Esophagus muscularis mucosa (tissue), 4 donors: ENCODE results near the gene VPS35L. TPM values are rescaled to one million over a fixed set of nuclear protein-coding genes. Genes with fewer than 3 reads are reported as not detected.

Experiments
- DNase-seq: peaks from one replicate; pipeline ENCODE4 v3.0.0-alpha.2; 2017; ENCODE audit errors: extremely low spot score
- H3K27ac ChIP-seq, 4 donors: fragments of 200-600 bp; sonication (generic); replicated peaks in 1 of 4; 1 replicate in 3 of 4; 2 replicates in 1 of 4; pipeline ENCODE4 v1.5.1; 2016 to 2019; ENCODE audit warnings: mild to moderate bottlenecking in 1 of 4
- H3K27me3 ChIP-seq, 4 donors: fragments of 200-600 bp; sonication (generic); one replicate each; pipeline versions ENCODE4 v1.5.1 to v1.6.0; 2016 to 2019
- H3K36me3 ChIP-seq, 4 donors: fragments of 200-600 bp; sonication (generic); one replicate each; pipeline ENCODE4 v1.5.1; 2016 to 2019
- H3K4me1 ChIP-seq, 4 donors: fragments of 200-600 bp; sonication (generic); one replicate each; pipeline ENCODE4 v1.5.1; 2016 to 2019
- H3K4me3 ChIP-seq, 4 donors: fragments of 200-600 bp; sonication (generic); 1 replicate in 2 of 4; 2 replicates in 2 of 4; pipeline ENCODE4 v1.5.1; 2016 to 2019; ENCODE audit warnings: mild to moderate bottlenecking in 4 of 4, moderate library complexity in 1 of 4
- H3K9me3 ChIP-seq, 4 donors: fragments of 200-600 bp; sonication (generic); 1 replicate in 3 of 4; 2 replicates in 1 of 4; pipeline ENCODE4 v1.5.1; 2016 to 2019
- CTCF ChIP-seq, 3 experiments: fragments of 200-600 bp in 2 of 3; fragments of 450-650 bp in 1 of 3; sonication (generic) in 2 of 3; IDR thresholded peaks; one replicate each; pipeline ENCODE4 v1.5.1; 2017 to 2019; ENCODE audit warnings: antibody characterized with exemption in 3 of 3, mild to moderate bottlenecking in 2 of 3, moderate library complexity in 1 of 3
- EP300 ChIP-seq: sonication (generic); formaldehyde crosslinking; IDR thresholded peaks from one replicate; pipeline ENCODE4 v1.6.1; 2017; ENCODE audit warnings: antibody characterized with exemption
- POLR2A ChIP-seq: fragments of 450-650 bp; IDR thresholded peaks from one replicate; pipeline ENCODE4 v1.6.1; 2017; ENCODE audit warnings: antibody characterized with exemption, moderate library complexity, mild to moderate bottlenecking, low read depth
- POLR2AphosphoS5 ChIP-seq, 2 donors: sonication (generic); formaldehyde crosslinking; IDR thresholded peaks; one replicate each; pipeline ENCODE4 v1.6.1; 2017; ENCODE audit warnings: antibody characterized with exemption in 2 of 2
- WGBS: methylation state at CpG from one replicate; pipeline ENCODE4 v1.1.5; 2018; 5-methylcytosine and 5-hydroxymethylcytosine counted together
- intact Hi-C: fragments of 100-400 bp; cut with DNase I; formaldehyde crosslinking; loops from one replicate; pipeline ENCODE4 v1.15.1; 2023
- total RNA-seq, 4 donors: library from RNA; depleted of rRNA; stranded (reverse); fragments of >200 nt; gene quantifications; one replicate each; pipeline versions ENCODE4 v1.1.0 to v1.2.1, GENCODE V29; 2016

The VPS35L gene
- total RNA-seq, 4 donors from 2014 or later, result 35.5 to 47.0 (median 38.1) TPM

GRCh38 chr16:19589771-19590302, 34.3 kb downstream of the VPS35L start:
- Histone ChIP-seq H3K27me3 (no peaks in the 10 kb centered on the region), H3K9me3 (no peaks in the 10 kb centered on the region), H3K4me3 (no peak overlapping the region), H3K36me3 (peaks cover 6 to 65% (median 47%) of the 10 kb centered on the region in 4 donors), H3K27ac (peak overlapping the region; percentile 47 to 63 (median 56)), H3K4me1 (peaks cover 17 to 30% (median 28%) of the 10 kb centered on the region in 4 donors)
- TF ChIP-seq EP300, result no peak
- peak in 1 of 2 donors; percentile 4 for TF ChIP-seq POLR2AphosphoS5 (IDR thresholded peaks at IDR 0.05)
- no peak for DNase-seq
- intact Hi-C loops, result loop anchor here (5.0 kb wide), 1 partner anchor 33 kb away; the partner anchor contains the start of gene VPS35L
- 18% methylated on average over 7 of the region's 8 CpGs for WGBS

- Histone ChIP-seq H3K4me1 (peaks cover 0 to 23% (median 17%) of the 10 kb centered on the region in 4 donors), H3K4me3 (no peak overlapping the region), H3K36me3 (peaks cover 6 to 70% (median 57%) of the 10 kb centered on the region in 4 donors), H3K27me3 (no peaks in the 10 kb centered on the region), H3K27ac (peak overlapping the region; percentile 24 to 47 (median 41)), H3K9me3 (no peaks in the 10 kb centered on the region)
- WGBS, result 65% methylated on average over 19 of the region's 19 CpGs
- intact Hi-C loops, result no loop called here
- no peak for DNase-seq
- no peak for TF ChIP-seq POLR2A
- TF ChIP-seq CTCF (IDR thresholded peaks at IDR 0.05), result no peak
- no peak for TF ChIP-seq EP300
- no peak for TF ChIP-seq POLR2AphosphoS5 (IDR thresholded peaks at IDR 0.05)
Observed at GRCh38 chr16:19595043-19595767, 39.7 kb downstream of the VPS35L start.

GRCh38 chr16:19598805-19599510, 43.5 kb downstream of the VPS35L start:
- TF ChIP-seq POLR2AphosphoS5 (IDR thresholded peaks at IDR 0.05) (no peak), CTCF (IDR thresholded peaks at IDR 0.05) (no peak), EP300 (no peak), POLR2A (no peak)
- 87% methylated on average over 6 of the region's 6 CpGs for WGBS
- H3K4me1 ChIP-seq, result peaks cover 0 to 17% (median 15%) of the 10 kb centered on the region in 4 donors
- no peaks in the 10 kb centered on the region for H3K9me3 ChIP-seq
- DNase-seq, result no peak
- H3K36me3 ChIP-seq, result peaks cover 8 to 75% (median 47%) of the 10 kb centered on the region in 4 donors
- no peak overlapping the region for H3K27ac ChIP-seq
- no peaks in the 10 kb centered on the region for H3K27me3 ChIP-seq
- H3K4me3 ChIP-seq, result no peak overlapping the region
- intact Hi-C loops, result no loop called here

GRCh38 chr16:19599968-19600716, 44.6 kb downstream of the VPS35L start:
- no peak overlapping the region for H3K27ac ChIP-seq
- H3K9me3 ChIP-seq, result no peaks in the 10 kb centered on the region
- intact Hi-C loops, result loop anchor here (2.0 kb wide), 1 partner anchor 287 kb away; no protein-coding TSS in a partner anchor
- H3K36me3 ChIP-seq, result peaks cover 8 to 72% (median 42%) of the 10 kb centered on the region in 4 donors
- no peaks in the 10 kb centered on the region for H3K27me3 ChIP-seq
- TF ChIP-seq POLR2A, result no peak
- TF ChIP-seq EP300, result no peak
- no peak for TF ChIP-seq CTCF (IDR thresholded peaks at IDR 0.05)
- TF ChIP-seq POLR2AphosphoS5 (IDR thresholded peaks at IDR 0.05), result no peak
- no peak for DNase-seq
- 70% methylated on average over 5 of the region's 5 CpGs for WGBS
- peaks cover 3 to 12% (median 9%) of the 10 kb centered on the region in 4 donors for H3K4me1 ChIP-seq
- no peak overlapping the region for H3K4me3 ChIP-seq
